DND-41 (cell line): ENCODE results near the gene UBASH3B.

Experiments used
- ATAC-seq: fragments of 200-7000 bp; cut with Tn5 transposase; 3 replicates; pipeline ENCODE4 v1.9.1; 2021; ENCODE audit warnings: low read depth; ENCODE audit not compliant: insufficient read depth
- DNase-seq: peaks from one replicate; pipeline ENCODE4 v3.0.0-alpha.2; 2020
- H2AFZ ChIP-seq: 2 replicates; pipeline ENCODE4 v1.6.0; 2012; ENCODE audit warnings: low read depth, low read length
- H3K27ac ChIP-seq: 2 replicates; pipeline ENCODE4 v1.5.1; 2012; ENCODE audit warnings: low read length, inconsistent platforms
- H3K27me3 ChIP-seq: fragments of 200-600 bp; sonication (generic); 2 replicates; pipeline ENCODE4 v1.6.0; 2012; ENCODE audit warnings: low read length, mild to moderate bottlenecking, inconsistent platforms; ENCODE audit not compliant: insufficient read depth, poor library complexity
- H3K36me3 ChIP-seq: 2 replicates; pipeline ENCODE4 v1.5.1; 2012; ENCODE audit warnings: low read length, inconsistent platforms; ENCODE audit not compliant: insufficient read depth
- H3K4me1 ChIP-seq: 2 replicates; pipeline ENCODE4 v1.5.1; 2012; ENCODE audit warnings: mild to moderate bottlenecking, low read length; ENCODE audit not compliant: insufficient read depth
- H3K4me2 ChIP-seq: 2 replicates; pipeline ENCODE4 v1.6.0; 2012; ENCODE audit warnings: mild to moderate bottlenecking, moderate library complexity, low read length, inconsistent platforms; ENCODE audit not compliant: insufficient read depth
- H3K4me3 ChIP-seq, 2 experiments: fragments of 200-600 bp in 1 of 2; shearing (Covaris generic) in 1 of 2; 2 replicates each; pipeline ENCODE4 v1.5.1; 2012 to 2016; ENCODE audit warnings: inconsistent platforms in 2 of 2, low read length in 2 of 2, mild to moderate bottlenecking in 2 of 2, low read depth in 1 of 2, moderate library complexity in 1 of 2
- H3K79me2 ChIP-seq: 2 replicates; pipeline ENCODE4 v1.6.0; 2012; ENCODE audit warnings: low read length, inconsistent platforms; ENCODE audit not compliant: insufficient read depth
- H3K9ac ChIP-seq: 2 replicates; pipeline ENCODE4 v1.6.0; 2012; ENCODE audit warnings: low read depth, mild to moderate bottlenecking, inconsistent platforms, low read length, moderate library complexity
- H3K9me3 ChIP-seq: 2 replicates; pipeline ENCODE4 v1.5.1; 2012; ENCODE audit warnings: low read length, moderate library complexity, mild to moderate bottlenecking, inconsistent platforms; ENCODE audit not compliant: insufficient read depth, severe bottlenecking
- H4K20me1 ChIP-seq: 2 replicates; pipeline ENCODE4 v1.6.0; 2012; ENCODE audit warnings: low read length; ENCODE audit not compliant: insufficient read depth
- EZH2 ChIP-seq: IDR thresholded peaks from 3 replicates; pipeline ENCODE4 v1.6.1; 2012; ENCODE audit warnings: borderline replicate concordance, low read depth, mild to moderate bottlenecking, moderate library complexity, low read length, inconsistent platforms; ENCODE audit not compliant: severe bottlenecking
- TF ChIP-seq, protein P1 (sequence below): IDR thresholded peaks from 2 replicates; pipeline ENCODE4 v1.5.1; 2012; ENCODE audit warnings: borderline replicate concordance, low read length, moderate library complexity, mild to moderate bottlenecking; ENCODE audit not compliant: poor library complexity, severe bottlenecking; ENCODE audit errors: extremely low read depth

The UBASH3B gene

GRCh38 chr11:122676638-122677037, 21.1 kb downstream of the UBASH3B start:
- DNase-seq (no peak), ATAC-seq (no peak)
- Histone ChIP-seq H3K27me3 (no peaks in the 10 kb centered on the region), H2AFZ (no peak overlapping the region), H3K4me1 (peaks cover 45% of the 10 kb centered on the region), H3K27ac (no peak overlapping the region), H3K9me3 (no peaks in the 10 kb centered on the region), H3K36me3 (peaks cover 33% of the 10 kb centered on the region), H3K4me3 (no peak overlapping the region), H3K79me2 (peaks cover 93% of the 10 kb centered on the region), H3K9ac (no peak overlapping the region), H3K4me2 (no peak overlapping the region), H4K20me1 (peaks cover 37% of the 10 kb centered on the region)
- TF ChIP-seq, protein P1, sequence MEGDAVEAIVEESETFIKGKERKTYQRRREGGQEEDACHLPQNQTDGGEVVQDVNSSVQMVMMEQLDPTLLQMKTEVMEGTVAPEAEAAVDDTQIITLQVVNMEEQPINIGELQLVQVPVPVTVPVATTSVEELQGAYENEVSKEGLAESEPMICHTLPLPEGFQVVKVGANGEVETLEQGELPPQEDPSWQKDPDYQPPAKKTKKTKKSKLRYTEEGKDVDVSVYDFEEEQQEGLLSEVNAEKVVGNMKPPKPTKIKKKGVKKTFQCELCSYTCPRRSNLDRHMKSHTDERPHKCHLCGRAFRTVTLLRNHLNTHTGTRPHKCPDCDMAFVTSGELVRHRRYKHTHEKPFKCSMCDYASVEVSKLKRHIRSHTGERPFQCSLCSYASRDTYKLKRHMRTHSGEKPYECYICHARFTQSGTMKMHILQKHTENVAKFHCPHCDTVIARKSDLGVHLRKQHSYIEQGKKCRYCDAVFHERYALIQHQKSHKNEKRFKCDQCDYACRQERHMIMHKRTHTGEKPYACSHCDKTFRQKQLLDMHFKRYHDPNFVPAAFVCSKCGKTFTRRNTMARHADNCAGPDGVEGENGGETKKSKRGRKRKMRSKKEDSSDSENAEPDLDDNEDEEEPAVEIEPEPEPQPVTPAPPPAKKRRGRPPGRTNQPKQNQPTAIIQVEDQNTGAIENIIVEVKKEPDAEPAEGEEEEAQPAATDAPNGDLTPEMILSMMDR, result no peak
- TF ChIP-seq EZH2, result no peak

- Histone ChIP-seq H3K4me2 (no peak overlapping the region), H4K20me1 (peaks cover 40% of the 10 kb centered on the region), H3K27me3 (no peaks in the 10 kb centered on the region), H3K9ac (no peak overlapping the region), H3K27ac (0 out of 2 replicates have a peak overlapping the region, but pooled peaks have one; percentile 31), H3K9me3 (no peaks in the 10 kb centered on the region), H3K36me3 (peaks cover 33% of the 10 kb centered on the region), H2AFZ (no peak overlapping the region), H3K4me1 (peaks cover 38% of the 10 kb centered on the region), H3K4me3 (no peak overlapping the region), H3K79me2 (peaks cover 93% of the 10 kb centered on the region)
- TF ChIP-seq, protein P1, result no peak
- DNase-seq, result no peak
- ATAC-seq, result no peak
Observed at GRCh38 chr11:122677256-122677655, 21.7 kb downstream of the UBASH3B start.

- Histone ChIP-seq H3K4me1 (peaks cover 28% of the 10 kb centered on the region), H3K27me3 (no peaks in the 10 kb centered on the region), H3K4me3 (no peak overlapping the region), H4K20me1 (peaks cover 39% of the 10 kb centered on the region), H3K27ac (peak overlapping the region; percentile 19), H2AFZ (no peak overlapping the region), H3K9ac (no peak overlapping the region), H3K4me2 (no peak overlapping the region), H3K9me3 (no peaks in the 10 kb centered on the region), H3K79me2 (peaks cover 95% of the 10 kb centered on the region), H3K36me3 (peaks cover 29% of the 10 kb centered on the region)
- ATAC-seq (no peak), DNase-seq (no peak)
- TF ChIP-seq, protein P1, result no peak
- no peak for TF ChIP-seq EZH2
Observed at GRCh38 chr11:122678406-122678805, 22.9 kb downstream of the UBASH3B start.

- 0 out of 2 replicates have a peak overlapping the region, but pooled peaks have one; percentile 41 for H3K27ac ChIP-seq
- peaks cover 17% of the 10 kb centered on the region for H3K4me1 ChIP-seq
- peaks cover 29% of the 10 kb centered on the region for H3K36me3 ChIP-seq
- no peak overlapping the region for H3K4me2 ChIP-seq
- H4K20me1 ChIP-seq, result peaks cover 39% of the 10 kb centered on the region
- no peak overlapping the region for H3K4me3 ChIP-seq
- ATAC-seq, result no peak
- no peaks in the 10 kb centered on the region for H3K9me3 ChIP-seq
- no peaks in the 10 kb centered on the region for H3K27me3 ChIP-seq
- peaks cover 96% of the 10 kb centered on the region for H3K79me2 ChIP-seq
- no peak overlapping the region for H2AFZ ChIP-seq
- no peak overlapping the region for H3K9ac ChIP-seq
- no peak for DNase-seq
- no peak for TF ChIP-seq EZH2
- TF ChIP-seq, protein P1, result no peak
Observed at GRCh38 chr11:122679466-122679865, 23.9 kb downstream of the UBASH3B start.
